Measurements from ENCODE around the gene TNS3.

The TNS3 gene

DNA sequence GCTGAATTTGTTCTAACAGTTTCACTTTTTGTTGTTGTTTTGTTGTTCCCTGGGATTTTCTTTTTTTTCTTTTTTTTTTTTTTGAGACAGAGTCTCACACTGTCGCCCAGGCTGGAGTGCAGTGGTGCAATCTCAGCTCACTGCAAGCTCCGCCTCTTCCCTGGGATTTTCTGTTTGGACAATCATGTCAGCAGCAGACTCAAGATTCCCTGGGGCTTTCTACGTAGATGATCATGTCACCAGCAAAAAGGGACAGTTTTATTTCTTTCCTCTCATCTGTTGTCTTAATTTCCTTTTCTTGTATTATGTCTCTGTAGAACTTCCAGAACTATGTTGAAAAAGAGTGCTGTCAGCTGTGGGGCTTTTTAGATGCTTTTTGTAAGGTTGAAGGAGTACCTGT lies 241.4 kb downstream of the TNS3 start:
- in situ Hi-C loops (cut with HindIII; ENCODE audit: low sequenced_read_pairs): no loop called here
- no peak overlapping the region for H3K4me3 ChIP-seq (ENCODE audit: low read depth, low read length)
- no peak for DNase-seq (ENCODE audit: low read depth, low spot score)
- TF ChIP-seq, protein P1, sequence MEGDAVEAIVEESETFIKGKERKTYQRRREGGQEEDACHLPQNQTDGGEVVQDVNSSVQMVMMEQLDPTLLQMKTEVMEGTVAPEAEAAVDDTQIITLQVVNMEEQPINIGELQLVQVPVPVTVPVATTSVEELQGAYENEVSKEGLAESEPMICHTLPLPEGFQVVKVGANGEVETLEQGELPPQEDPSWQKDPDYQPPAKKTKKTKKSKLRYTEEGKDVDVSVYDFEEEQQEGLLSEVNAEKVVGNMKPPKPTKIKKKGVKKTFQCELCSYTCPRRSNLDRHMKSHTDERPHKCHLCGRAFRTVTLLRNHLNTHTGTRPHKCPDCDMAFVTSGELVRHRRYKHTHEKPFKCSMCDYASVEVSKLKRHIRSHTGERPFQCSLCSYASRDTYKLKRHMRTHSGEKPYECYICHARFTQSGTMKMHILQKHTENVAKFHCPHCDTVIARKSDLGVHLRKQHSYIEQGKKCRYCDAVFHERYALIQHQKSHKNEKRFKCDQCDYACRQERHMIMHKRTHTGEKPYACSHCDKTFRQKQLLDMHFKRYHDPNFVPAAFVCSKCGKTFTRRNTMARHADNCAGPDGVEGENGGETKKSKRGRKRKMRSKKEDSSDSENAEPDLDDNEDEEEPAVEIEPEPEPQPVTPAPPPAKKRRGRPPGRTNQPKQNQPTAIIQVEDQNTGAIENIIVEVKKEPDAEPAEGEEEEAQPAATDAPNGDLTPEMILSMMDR (IDR thresholded peaks at IDR 0.05; ENCODE audit: low read depth, low read length): no peak

DNA sequence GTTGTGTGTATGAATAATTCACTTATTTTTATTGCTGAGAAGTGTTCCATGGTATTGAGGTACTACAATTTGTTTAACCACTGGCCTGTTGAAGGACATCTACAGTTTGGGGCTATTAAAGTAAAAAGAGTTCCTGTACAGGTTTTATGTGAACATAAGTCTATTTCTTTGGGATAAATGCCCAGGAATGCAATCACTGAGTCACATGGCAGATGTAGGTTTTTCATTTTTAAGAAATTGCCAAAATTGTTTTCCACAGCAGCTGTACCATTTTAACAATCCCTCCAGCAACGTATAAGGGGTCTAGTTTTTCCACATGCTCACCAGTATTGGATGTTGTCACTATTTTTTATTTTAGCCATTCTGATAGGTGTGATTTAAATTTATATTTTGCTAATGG lies 243.9 kb downstream of the TNS3 start:
- TF ChIP-seq, protein P1 (IDR thresholded peaks at IDR 0.05; ENCODE audit: low read depth, low read length): no peak
- in situ Hi-C loops (cut with HindIII; ENCODE audit: low sequenced_read_pairs): no loop called here
- DNase-seq (ENCODE audit: low read depth, low spot score): no peak
- H3K4me3 ChIP-seq (ENCODE audit: low read depth, low read length): no peak overlapping the region

GRCh38 chr7:47337531-47337930 lies 244.4 kb downstream of the TNS3 start:
- in situ Hi-C loops (cut with HindIII; ENCODE audit: low sequenced_read_pairs): no loop called here
- TF ChIP-seq, protein P1 (IDR thresholded peaks at IDR 0.05; ENCODE audit: low read depth, low read length): no peak
- no peak overlapping the region for H3K4me3 ChIP-seq (ENCODE audit: low read depth, low read length)
- no peak for DNase-seq (ENCODE audit: low read depth, low spot score)

DNA sequence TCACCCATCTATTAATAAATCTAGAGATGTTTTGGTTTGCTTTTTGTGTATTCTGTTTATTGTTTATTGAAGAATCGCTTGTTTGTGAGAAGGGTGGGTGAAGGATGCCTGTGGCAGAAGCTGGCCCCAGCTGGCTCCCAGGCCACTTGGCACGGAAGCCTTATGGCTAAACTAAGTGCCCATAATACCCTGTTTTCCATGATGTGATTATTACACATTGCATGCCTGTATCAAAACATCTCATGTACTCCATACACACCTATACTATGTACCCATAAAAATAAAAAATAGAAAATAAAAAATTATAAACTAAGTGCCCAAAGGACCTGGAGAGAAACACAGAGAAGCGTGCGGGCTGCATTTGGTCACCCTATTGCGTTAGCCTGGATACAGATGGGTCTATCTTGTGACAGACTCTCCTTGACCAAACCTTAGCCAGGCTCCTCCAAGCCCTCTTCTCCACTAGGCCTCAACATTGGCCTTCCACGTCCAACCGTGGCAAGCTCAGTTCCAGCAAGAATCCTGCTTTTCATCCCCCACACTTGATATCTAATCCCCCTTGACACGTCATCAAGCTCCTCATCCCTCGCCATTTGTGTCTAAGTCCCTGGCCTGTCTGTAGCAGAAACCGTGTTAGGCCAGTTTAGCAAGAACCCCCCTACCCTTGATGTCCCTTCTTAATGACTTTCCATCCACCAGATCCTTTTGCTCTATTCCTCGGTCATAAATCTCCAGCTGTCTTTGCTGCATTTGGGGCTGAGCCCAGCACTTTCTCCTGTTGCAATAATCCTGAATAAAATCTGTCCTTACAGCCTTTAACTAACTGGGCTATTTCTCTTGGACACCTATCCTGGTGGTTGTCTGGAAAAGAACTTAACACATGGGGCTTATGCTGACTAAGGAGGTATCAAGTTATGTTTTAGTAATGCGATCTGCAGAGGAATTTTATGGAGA lies 245.2 kb downstream of the TNS3 start:
- in situ Hi-C loops (cut with HindIII; ENCODE audit: low sequenced_read_pairs): no loop called here
- DNase-seq (ENCODE audit: low read depth, low spot score): no peak
- no peak overlapping the region for H3K4me3 ChIP-seq (ENCODE audit: low read depth, low read length)
- TF ChIP-seq, protein P1 (IDR thresholded peaks at IDR 0.05; ENCODE audit: low read depth, low read length): no peak

DNA sequence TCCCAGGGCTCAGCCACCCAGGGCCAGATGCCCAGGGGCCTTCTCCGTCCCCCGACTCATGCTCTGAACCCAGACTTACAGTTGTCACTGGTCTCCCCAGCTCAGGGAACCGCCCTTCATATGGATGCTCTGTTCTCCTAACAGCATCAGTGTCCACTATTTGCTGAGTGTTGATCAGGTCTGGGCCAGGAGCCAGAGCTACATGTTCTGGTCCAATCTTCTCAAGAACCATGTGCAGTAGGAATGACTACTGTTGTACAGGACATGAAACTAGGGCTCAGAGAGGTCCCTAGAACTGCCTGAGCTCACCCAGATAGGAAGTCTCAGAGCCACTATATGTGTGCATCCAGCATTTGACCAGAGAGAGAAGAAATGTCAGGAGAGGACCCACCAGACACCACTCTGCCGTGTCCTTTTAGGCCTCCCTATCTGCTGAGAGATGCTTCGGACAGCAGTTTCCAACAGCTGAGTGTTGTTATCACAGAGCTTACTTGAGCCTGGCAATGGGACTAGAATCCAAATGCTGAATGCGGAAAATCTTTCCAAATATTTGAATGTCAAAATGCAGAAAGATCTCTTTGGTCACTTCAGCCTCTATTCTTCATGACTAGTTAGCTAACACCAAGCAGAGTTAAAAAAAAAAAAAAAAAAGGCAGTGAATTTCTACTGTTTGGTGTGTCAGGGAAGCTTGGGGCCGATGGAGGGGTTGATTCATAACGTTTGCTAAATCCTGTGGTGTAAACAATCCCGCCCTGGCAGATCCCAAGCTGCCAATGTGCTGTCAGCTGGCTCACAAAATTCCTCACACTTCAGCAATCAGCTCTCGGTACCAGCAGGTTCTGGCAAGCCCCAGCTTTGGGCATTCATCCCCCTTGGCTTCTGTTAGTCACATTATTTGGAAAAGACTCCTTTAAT lies 246.1 kb downstream of the TNS3 start:
- in situ Hi-C loops (cut with HindIII; ENCODE audit: low sequenced_read_pairs): no loop called here
- no peak overlapping the region for H3K4me3 ChIP-seq (ENCODE audit: low read depth, low read length)
- TF ChIP-seq, protein P1 (IDR thresholded peaks at IDR 0.05; ENCODE audit: low read depth, low read length): no peak
- DNase-seq (ENCODE audit: low read depth, low spot score): no peak

- DNase-seq (ENCODE audit: low read depth, low spot score): no peak
- H3K4me3 ChIP-seq (ENCODE audit: low read depth, low read length): no peak overlapping the region
- in situ Hi-C loops (cut with HindIII; ENCODE audit: low sequenced_read_pairs): no loop called here
- TF ChIP-seq, protein P1 (IDR thresholded peaks at IDR 0.05; ENCODE audit: low read depth, low read length): no peak
Measured at GRCh38 chr7:47335071-47335470, 246.8 kb downstream of the TNS3 start.
